ENCODE measurements around the gene HOXC13. TPM values are rescaled to one million over a fixed set of nuclear protein-coding genes. Genes with fewer than 3 reads are reported as not detected.

HOXC13 gene
- total RNA-seq, 1 donor from 2014 or later, result not detected

DNA sequence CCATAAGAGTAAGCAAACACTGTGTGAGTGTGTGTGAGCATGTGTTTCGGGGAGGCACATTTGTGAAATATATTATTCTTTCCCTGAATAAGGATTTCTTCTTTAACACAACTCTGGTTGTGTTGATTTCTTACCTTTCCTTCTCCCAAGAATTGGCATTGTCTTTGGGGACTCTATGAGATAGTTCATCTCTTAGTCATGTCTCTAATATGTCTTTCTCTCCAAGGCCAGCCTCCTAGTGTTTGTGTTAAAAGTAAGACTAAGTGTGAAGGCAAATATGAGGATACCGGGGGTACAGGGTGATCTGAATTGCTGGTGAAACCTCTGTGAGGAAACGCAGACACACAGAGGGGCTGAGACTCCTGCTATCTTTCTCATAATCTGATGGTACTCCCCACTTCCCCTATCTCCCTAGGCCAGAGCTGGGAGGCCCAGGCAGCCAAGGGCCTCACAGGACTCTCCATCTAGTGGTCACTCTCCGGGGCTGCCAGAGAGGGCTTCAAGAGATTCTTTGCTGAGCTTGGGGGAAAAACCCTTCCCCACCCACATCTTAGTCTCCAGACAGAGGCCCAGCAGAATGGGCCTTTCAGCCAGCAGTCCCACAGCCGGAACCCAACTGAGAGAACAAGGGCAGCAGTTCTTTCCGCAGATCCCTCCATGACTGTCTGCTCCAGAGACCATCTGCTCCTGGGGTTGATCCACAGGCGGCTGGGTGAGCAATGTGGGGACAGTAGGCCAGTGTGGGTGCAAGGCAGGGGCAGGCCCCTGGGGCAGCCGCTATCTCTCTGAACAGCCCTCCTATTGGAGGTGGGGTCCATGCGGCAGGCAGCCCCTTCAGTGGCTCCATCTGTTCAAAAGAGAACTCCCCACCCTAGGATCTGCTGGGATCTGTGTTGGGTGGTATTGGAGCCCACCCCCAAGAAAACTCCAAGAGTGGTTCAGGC is 10.3 kb downstream of the HOXC13 start:
- ATAC-seq, result no peak
- Histone ChIP-seq H3K4me3 (no peak overlapping the region), H3K27me3 (ENCODE audit: low read depth) (peaks cover 100% of the 10 kb centered on the region), H3K4me1 (no peaks in the 10 kb centered on the region), H3K9me3 (no peaks in the 10 kb centered on the region), H3K27ac (no peak overlapping the region), H3K36me3 (no peaks in the 10 kb centered on the region)
- TF ChIP-seq, protein P1, sequence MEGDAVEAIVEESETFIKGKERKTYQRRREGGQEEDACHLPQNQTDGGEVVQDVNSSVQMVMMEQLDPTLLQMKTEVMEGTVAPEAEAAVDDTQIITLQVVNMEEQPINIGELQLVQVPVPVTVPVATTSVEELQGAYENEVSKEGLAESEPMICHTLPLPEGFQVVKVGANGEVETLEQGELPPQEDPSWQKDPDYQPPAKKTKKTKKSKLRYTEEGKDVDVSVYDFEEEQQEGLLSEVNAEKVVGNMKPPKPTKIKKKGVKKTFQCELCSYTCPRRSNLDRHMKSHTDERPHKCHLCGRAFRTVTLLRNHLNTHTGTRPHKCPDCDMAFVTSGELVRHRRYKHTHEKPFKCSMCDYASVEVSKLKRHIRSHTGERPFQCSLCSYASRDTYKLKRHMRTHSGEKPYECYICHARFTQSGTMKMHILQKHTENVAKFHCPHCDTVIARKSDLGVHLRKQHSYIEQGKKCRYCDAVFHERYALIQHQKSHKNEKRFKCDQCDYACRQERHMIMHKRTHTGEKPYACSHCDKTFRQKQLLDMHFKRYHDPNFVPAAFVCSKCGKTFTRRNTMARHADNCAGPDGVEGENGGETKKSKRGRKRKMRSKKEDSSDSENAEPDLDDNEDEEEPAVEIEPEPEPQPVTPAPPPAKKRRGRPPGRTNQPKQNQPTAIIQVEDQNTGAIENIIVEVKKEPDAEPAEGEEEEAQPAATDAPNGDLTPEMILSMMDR (IDR thresholded peaks at IDR 0.05), result no peak
- intact Hi-C loops (cut with DNase I), result no loop called here
- no peak for DNase-seq

DNA sequence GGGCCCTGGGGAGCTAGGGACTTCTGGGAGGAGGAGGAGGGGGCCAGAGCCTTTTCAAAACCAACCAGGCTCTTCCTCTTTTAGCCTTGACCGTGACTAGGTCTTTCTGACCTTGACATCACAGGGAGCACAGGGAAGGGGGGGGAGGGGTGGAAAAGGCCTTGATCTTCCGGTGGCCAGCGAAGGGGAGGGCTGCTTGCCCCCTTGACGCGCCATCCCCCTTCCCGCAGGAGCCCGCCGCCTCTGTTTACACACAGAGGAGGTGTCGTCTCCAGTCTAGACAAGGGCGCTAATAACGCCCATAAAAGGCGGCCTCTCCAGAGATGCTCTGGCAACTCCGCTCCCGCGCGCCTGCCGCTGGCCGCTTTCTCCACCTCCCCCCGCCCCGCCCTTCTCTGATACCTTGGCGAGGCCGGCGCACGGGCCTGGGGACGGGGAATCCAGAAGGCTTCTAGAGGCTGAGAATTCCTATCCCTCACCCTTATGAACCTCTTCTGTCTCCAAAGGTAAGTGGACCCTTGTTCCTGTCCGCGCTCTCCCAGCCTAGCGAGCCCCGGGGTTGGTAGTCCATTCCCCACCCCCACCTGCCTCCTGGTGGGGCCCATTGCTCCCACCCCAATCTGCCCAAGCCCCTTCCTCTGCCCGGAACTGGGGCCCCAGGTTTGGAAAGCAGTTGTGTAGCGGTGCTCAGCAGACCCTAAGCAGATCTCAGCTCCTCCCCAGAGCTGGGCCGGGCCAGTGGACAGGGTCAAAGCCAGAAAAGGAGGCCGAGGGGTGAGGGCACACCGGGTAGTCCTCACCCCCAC is 11.2 kb downstream of the HOXC13 start:
- H3K27me3 ChIP-seq (ENCODE audit: low read depth), result peaks cover 100% of the 10 kb centered on the region
- ATAC-seq, result no peak
- intact Hi-C loops (cut with DNase I), result no loop called here
- H3K4me1 ChIP-seq, result no peaks in the 10 kb centered on the region
- no peaks in the 10 kb centered on the region for H3K9me3 ChIP-seq
- DNase-seq, result no peak
- TF ChIP-seq, protein P1 (IDR thresholded peaks at IDR 0.05), result no peak
- no peak overlapping the region for H3K4me3 ChIP-seq
- no peak overlapping the region for H3K27ac ChIP-seq
- no peaks in the 10 kb centered on the region for H3K36me3 ChIP-seq

DNA sequence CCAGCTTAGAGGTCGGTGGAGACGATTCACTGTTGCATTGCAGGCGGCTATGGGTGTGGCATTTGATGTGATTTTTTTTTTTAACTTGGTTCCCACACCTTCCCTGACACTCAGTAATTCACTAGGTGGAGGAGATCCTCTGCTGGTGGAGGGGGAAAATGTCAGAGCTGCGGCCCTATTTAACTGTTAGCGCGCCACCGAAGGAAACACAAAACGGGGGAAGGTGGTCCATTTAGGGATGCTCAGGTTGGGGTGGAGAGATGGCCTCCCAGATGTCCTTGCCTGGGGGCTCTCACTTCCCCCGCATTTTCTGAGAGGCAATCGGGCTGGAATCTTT is 11.8 kb downstream of the HOXC13 start:
- H3K36me3 ChIP-seq, result no peaks in the 10 kb centered on the region
- no peaks in the 10 kb centered on the region for H3K4me1 ChIP-seq
- intact Hi-C loops (cut with DNase I), result no loop called here
- no peak for DNase-seq
- TF ChIP-seq, protein P1 (IDR thresholded peaks at IDR 0.05), result no peak
- H3K9me3 ChIP-seq, result no peaks in the 10 kb centered on the region
- no peak for ATAC-seq
- peaks cover 100% of the 10 kb centered on the region for H3K27me3 ChIP-seq (ENCODE audit: low read depth)
- no peak overlapping the region for H3K4me3 ChIP-seq
- no peak overlapping the region for H3K27ac ChIP-seq

DNA sequence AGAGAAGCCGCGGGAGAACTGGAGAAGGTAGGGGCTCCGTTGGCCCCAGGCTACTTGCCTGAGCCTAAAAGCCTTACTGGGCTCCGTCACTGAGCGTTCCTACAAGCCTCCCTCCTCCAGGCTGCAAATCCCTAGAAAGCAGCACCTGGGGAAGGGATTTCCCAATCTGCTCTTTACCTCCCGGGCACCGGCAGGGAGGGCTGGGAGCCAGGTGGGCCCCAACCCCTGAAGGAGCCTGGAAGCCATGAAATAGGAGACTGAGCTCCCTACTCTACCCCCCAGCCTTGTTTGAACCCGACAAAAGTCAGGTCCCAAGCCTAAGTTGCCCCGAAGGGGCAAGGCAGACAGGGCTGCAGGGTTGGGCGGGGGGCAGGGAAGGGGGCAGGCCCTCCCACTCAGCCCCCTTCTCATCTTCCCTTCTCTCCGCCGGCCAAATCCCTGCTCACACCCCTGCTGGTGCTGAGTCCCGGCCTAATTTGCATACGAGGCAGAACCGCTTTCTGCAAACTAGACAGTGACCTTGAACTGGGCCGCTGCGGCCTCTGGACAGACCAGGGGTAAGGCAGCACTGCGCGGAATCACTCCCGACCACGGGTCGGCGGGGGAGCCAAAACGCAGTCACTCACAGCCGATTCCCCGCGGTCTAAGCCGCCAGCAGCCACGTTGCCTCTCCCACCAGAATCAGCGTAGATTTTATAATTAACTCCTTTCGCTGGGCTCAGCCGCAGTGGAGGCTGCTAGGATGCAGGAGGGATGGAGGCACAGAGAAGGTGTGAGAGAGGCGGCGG is 12.4 kb downstream of the HOXC13 start:
- Histone ChIP-seq H3K27me3 (ENCODE audit: low read depth) (peaks cover 100% of the 10 kb centered on the region), H3K4me3 (no peak overlapping the region), H3K36me3 (no peaks in the 10 kb centered on the region), H3K27ac (no peak overlapping the region), H3K9me3 (no peaks in the 10 kb centered on the region), H3K4me1 (no peaks in the 10 kb centered on the region)
- ATAC-seq, result no peak
- intact Hi-C loops (cut with DNase I), result no loop called here
- no peak for DNase-seq
- TF ChIP-seq, protein P1 (IDR thresholded peaks at IDR 0.05), result no peak

Data from lower lobe of right lung (tissue), 2 donors.